Fibroblast of the aortic adventitia (primary cell): ENCODE results near the gene FREM1. TPM values are rescaled to one million over a fixed set of nuclear protein-coding genes. Genes with fewer than 3 reads are reported as not detected.

ENCODE experiments used
- DNase-seq: peaks from one replicate; pipeline ENCODE4 v3.0.0-alpha.2; 2010; ENCODE audit warnings: low read depth
- H3K4me3 ChIP-seq: 2 replicates; pipeline ENCODE4 v1.5.1; 2011; ENCODE audit warnings: low read depth, mild to moderate bottlenecking, control low read depth, low read length, moderate library complexity
- total RNA-seq: library from RNA; depleted of rRNA; stranded (reverse); fragments of >200 nt; gene quantifications from 2 replicates; pipeline ENCODE4 v1.2.3, GENCODE V29; 2012; ENCODE audit warnings: low replicate concordance
- TF ChIP-seq, protein P1 (sequence below): IDR thresholded peaks from 2 replicates; pipeline ENCODE4 v1.5.1; 2011; ENCODE audit warnings: mild to moderate bottlenecking, low read length, control low read depth, inconsistent platforms; ENCODE audit not compliant: insufficient read depth

Gene FREM1
- total RNA-seq, 1 donor = 0.45 TPM

DNA sequence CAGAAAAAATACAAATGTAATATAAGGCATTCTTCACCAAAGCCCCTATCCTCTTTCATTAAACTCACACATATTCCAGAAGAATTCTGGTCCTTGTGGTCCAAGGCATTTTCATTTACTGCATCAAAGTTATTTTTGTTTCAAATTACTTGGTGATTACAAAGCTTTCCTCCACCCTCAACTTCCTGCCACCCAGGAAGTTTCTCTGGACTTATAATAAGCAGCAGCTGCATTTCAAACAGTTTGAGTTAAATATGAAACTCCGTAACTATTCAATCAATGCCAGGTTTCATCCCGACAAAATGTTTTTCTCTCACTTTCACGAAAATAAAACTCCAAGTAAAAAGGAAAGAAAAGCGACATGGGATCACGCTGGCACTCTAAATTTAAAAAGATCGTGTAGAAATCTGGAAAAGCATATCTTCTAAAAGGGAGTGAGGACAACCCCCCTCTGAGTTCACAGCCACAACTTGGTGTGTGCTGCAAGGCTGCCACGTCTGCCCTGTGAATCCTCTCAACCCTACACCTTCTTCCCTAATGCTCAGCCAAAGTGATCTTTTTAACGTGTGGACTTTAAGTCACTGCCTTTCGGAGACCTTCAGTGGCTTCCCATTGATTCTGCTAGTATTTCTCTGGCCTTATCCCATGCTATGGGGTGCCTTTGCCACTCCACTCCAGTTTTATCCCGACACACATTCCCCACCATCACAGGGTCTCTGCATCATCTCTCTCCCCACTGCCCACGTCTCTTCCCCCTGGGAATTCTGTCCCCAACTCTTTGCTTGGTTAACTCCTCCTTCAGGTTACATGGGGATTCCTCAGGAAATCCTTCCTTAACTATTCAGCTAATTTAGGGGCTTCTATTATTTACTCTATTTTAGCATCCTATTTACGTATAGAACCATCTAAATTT is 96.6 kb downstream of the FREM1 start:
- H3K4me3 ChIP-seq = no peak overlapping the region
- DNase-seq = peak; percentile 11
- TF ChIP-seq, protein P1, sequence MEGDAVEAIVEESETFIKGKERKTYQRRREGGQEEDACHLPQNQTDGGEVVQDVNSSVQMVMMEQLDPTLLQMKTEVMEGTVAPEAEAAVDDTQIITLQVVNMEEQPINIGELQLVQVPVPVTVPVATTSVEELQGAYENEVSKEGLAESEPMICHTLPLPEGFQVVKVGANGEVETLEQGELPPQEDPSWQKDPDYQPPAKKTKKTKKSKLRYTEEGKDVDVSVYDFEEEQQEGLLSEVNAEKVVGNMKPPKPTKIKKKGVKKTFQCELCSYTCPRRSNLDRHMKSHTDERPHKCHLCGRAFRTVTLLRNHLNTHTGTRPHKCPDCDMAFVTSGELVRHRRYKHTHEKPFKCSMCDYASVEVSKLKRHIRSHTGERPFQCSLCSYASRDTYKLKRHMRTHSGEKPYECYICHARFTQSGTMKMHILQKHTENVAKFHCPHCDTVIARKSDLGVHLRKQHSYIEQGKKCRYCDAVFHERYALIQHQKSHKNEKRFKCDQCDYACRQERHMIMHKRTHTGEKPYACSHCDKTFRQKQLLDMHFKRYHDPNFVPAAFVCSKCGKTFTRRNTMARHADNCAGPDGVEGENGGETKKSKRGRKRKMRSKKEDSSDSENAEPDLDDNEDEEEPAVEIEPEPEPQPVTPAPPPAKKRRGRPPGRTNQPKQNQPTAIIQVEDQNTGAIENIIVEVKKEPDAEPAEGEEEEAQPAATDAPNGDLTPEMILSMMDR = no peak

DNA sequence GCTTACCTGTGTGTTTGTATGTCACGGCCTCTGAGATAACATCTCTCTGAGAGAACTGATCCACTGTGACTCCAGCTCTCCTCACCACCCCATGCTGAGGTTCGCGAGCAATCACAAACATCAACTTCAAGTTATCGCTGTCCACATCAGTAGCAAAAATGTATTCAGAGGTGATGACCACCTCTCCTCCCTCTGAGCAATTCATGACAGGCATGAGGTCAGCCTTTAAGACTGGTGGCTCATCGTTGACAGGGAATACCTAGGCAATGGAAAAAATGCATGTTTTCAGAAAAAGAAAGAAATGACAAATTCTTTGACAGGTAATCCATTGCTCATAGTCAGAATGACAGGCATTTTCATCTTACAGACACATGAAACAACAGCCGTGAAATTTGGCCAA is 97.4 kb downstream of the FREM1 start:
- TF ChIP-seq, protein P1 = no peak
- no peak overlapping the region for H3K4me3 ChIP-seq
- DNase-seq = no peak

DNA sequence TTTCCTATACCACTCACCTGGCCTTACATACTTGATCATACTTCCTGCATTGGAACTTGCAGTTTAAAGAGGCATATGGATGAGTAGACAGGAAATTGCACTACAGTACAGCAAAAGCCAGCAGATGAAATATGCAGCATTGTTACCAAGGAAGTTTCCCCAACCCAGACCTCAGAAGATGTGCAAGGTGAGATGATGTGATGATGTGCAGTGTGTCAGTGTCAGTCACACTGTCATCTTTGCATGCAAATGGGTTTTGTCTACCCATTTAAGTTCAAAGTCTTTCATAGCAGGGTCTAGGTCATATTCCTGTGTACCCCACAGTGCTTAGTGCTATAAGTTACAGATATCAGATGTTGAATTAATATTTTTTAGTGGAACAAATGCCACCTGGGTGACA is 98.4 kb downstream of the FREM1 start:
- TF ChIP-seq, protein P1 = no peak
- DNase-seq = no peak
- H3K4me3 ChIP-seq = no peak overlapping the region

DNA sequence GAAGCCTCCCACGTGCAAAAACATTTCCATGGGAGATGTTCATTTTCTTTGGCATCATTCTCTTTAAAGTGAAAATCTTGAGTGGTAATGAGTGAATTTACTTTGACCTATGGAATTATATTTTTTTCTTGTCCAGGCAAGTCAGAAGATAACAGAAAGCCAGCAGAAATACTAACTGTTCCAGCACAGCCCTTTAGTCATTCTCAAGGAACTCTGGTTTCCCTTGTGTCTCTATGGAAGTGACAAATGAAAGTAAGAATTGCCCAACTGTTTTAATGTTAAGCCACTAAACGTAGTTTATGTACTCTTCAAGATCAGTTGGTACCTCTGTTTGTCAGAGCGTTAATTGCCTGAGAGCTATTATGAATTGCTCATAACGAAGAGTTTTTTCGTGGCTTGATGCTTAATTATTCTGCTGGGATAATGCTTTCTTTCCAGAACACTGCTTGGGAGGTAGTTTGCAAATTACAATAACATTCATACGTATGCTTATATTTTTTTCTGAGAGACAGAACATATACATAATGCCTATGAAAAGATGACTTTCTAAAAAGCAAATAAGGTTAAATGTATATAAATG is 103.2 kb downstream of the FREM1 start:
- H3K4me3 ChIP-seq = no peak overlapping the region
- peak; percentile 18 for DNase-seq
- TF ChIP-seq, protein P1 = no peak

DNA sequence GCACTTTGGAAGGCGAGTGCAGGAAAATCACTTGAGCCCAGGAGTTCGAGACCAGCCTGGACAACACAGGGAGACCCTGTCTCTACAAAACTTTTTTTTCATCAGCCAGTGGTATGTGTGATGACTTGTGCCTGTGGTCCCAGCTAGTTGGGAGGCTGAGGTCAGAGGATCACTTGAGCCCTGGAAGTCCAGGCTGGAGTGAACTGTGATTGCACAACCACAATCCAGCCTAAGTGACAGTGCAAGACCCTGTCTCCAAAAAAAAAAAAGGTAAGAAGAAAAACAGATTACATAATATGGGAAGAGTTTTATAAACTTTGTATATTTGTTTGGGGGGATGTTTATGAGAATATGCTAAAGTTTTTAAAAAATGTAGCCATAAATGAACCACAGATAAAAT is 111.2 kb downstream of the FREM1 start:
- DNase-seq = no peak
- no peak overlapping the region for H3K4me3 ChIP-seq
- TF ChIP-seq, protein P1 = no peak

DNA sequence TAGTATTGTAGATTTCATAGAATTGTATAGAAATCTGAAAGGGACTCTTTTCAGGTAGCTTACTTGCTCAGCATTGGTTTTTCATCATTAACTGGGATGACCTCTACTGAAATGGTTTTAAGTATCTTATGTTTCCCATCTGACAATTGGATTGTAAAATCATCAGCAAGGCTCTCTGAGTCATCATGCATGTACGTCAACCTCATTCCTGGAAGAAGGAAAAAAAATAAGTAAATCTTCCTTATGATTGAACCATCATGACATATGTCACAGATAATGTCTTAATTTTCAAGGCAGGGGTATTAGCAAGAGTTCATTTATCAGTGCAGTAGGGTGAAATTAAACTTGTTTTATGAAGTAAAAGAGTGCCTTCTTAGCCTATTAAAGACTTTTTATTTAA is 112.8 kb downstream of the FREM1 start:
- no peak for DNase-seq
- no peak overlapping the region for H3K4me3 ChIP-seq
- TF ChIP-seq, protein P1 = no peak
